ENCODE results near the gene CAPN1. TPM values are rescaled to one million over a fixed set of nuclear protein-coding genes. Genes with fewer than 3 reads are reported as not detected.
"Not testable (repeated sequence)": the region's sequence is repeated elsewhere in the genome, so short reads cannot be mapped to it uniquely, and the experiment has no call there.

The CAPN1 gene
- total and polyA plus RNA-seq, 8 donors, result 80.5 to 248 (median 88.0) TPM

DNA sequence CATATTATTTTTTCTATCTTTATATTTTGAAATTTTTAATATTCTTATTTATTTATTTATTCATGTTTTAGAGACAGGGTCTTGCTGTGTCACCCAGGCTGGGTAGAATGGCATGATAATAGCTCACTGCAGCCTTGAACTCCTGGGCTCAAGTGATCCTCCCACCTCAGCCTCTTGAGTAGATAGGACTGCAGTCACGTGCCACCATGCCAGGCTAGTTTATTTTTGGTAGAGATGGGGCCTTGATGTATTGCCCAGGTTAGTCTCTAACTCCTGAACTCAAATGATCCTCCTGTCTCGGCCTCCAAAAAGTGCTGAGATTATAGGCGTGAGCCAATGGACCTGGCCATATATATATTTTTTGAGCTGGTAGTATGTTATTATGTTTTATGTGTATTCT is 14.1 kb upstream of the CAPN1 start:
- Histone ChIP-seq H3K4me3 (no peak overlapping the region), H3K27ac (no peak overlapping the region), H3K27me3 (no peaks in the 10 kb centered on the region), H3K9me3 (no peaks in the 10 kb centered on the region), H3K36me3 (no peaks in the 10 kb centered on the region), H3K4me1 (no peaks in the 10 kb centered on the region)
- ATAC-seq (no peak), DNase-seq (no peak)
- intact Hi-C loops (cut with DNase I), result no loop called here
- TF ChIP-seq, protein P1, sequence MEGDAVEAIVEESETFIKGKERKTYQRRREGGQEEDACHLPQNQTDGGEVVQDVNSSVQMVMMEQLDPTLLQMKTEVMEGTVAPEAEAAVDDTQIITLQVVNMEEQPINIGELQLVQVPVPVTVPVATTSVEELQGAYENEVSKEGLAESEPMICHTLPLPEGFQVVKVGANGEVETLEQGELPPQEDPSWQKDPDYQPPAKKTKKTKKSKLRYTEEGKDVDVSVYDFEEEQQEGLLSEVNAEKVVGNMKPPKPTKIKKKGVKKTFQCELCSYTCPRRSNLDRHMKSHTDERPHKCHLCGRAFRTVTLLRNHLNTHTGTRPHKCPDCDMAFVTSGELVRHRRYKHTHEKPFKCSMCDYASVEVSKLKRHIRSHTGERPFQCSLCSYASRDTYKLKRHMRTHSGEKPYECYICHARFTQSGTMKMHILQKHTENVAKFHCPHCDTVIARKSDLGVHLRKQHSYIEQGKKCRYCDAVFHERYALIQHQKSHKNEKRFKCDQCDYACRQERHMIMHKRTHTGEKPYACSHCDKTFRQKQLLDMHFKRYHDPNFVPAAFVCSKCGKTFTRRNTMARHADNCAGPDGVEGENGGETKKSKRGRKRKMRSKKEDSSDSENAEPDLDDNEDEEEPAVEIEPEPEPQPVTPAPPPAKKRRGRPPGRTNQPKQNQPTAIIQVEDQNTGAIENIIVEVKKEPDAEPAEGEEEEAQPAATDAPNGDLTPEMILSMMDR (IDR thresholded peaks at IDR 0.05), result no peak

DNA sequence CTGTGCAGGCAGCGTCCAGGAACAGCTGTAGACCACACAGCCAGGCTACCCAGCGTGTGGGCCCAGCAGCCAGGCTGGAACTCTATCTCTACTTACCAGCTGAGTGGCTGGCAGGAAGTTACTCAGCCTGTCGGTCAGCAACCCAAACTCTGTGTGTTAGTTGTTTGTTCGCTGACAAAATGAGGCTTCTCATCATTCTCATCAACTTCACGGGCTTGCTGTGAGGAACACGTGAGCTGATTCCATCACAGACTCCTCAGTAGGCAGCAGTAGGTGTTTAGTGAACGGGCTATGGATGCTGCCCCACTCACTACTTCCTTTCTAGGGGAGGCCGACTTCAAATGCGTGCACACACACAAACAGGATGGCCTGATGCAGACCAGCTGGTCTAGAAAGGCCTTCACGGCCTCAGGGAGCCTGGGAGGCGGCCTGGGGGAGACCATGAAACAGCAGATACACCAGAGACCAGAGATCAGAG is 12.5 kb upstream of the CAPN1 start:
- intact Hi-C loops (cut with DNase I), result no loop called here
- no peaks in the 10 kb centered on the region for H3K9me3 ChIP-seq
- ATAC-seq (no peak), DNase-seq (no peak)
- H3K27ac ChIP-seq, result no peak overlapping the region
- H3K36me3 ChIP-seq, result no peaks in the 10 kb centered on the region
- no peaks in the 10 kb centered on the region for H3K4me1 ChIP-seq
- no peak overlapping the region for H3K4me3 ChIP-seq
- TF ChIP-seq, protein P1 (IDR thresholded peaks at IDR 0.05), result no peak
- H3K27me3 ChIP-seq, result no peaks in the 10 kb centered on the region

DNA sequence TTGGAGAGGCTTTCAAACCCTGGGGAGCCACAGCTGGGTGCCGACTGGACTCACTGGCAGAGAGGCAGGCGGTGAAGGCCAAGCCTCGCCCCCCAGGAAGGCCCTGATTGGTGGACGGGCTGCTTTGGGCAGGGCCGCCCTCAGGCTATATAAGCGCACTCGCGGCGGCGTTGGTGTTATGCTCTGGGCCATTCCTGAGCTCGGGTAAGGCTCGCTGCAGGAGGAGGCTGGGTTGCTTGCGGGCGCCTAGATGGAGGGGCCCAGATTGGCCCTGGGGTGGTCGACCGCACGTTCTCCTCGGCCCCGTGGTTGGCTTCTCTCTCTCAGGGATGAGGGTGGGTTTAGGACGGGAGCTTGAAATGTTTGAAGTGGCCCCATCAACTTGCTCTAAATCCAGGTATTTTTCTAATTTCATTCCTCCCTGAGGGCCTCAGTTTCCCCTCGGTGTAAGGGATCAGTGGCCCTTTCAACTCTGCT is 11.6 kb upstream of the CAPN1 start, which contains the start of gene SPDYC:
Gene SPDYC (plus strand): TSS at position 176 of the 477 bp plus-strand sequence. CDS start 1,125 bp downstream, outside the sequence.
- Histone ChIP-seq H3K27ac (no peak within 1 kb of the TSS), H3K9me3 (no peaks in the 10 kb centered on the region), H3K27me3 (no peaks in the 10 kb centered on the region), H3K36me3 (no peaks in the 10 kb centered on the region), H3K4me3 (no peak within 1 kb of the TSS), H3K4me1 (no peaks in the 10 kb centered on the region)
- ATAC-seq (no peak), DNase-seq (no peak)
- TF ChIP-seq, protein P1 (IDR thresholded peaks at IDR 0.05), result no peak
- intact Hi-C loops (cut with DNase I), result no loop called here

GRCh38 chr11:65172600-65172999 is 9.1 kb upstream of the CAPN1 start:
- intact Hi-C loops (cut with DNase I), result no loop called here
- Histone ChIP-seq H3K9me3 (no peaks in the 10 kb centered on the region), H3K4me3 (no peak overlapping the region), H3K27me3 (no peaks in the 10 kb centered on the region), H3K36me3 (no peaks in the 10 kb centered on the region), H3K4me1 (no peaks in the 10 kb centered on the region), H3K27ac (no peak overlapping the region)
- no peak for ATAC-seq
- TF ChIP-seq, protein P1 (IDR thresholded peaks at IDR 0.05), result no peak
- no peak for DNase-seq

- DNase-seq; H3K27ac ChIP-seq; intact Hi-C loops (cut with DNase I); H3K4me3 ChIP-seq; H3K4me1 ChIP-seq; H3K9me3 ChIP-seq; ATAC-seq; H3K27me3 ChIP-seq; H3K36me3 ChIP-seq: not testable (repeated sequence)
Measured at GRCh38 chr11:65174571-65175010, 7.1 kb upstream of the CAPN1 start.

Measured in left lung (tissue), 10 donors.